SIG-M5 (cell line): ENCODE results near the gene RYR2.
"Not testable (repeated sequence)": the region's sequence is repeated elsewhere in the genome, so short reads cannot be mapped to it uniquely, and the experiment has no call there.

ENCODE experiments used
- DNase-seq: peaks from one replicate; lab custom pipeline; 2025; lab: John Stamatoyannopoulos, UW

RYR2 gene

GRCh38 chr1:237258871-237259270 lies 216.9 kb downstream of the RYR2 start:
- DNase-seq, result no peak

- DNase-seq, result no peak
Observed at GRCh38 chr1:237261198-237261597, 219.2 kb downstream of the RYR2 start.

GRCh38 chr1:237267743-237268142 lies 225.8 kb downstream of the RYR2 start:
- DNase-seq, result no peak

GRCh38 chr1:237269938-237270337 lies 228.0 kb downstream of the RYR2 start:
- no peak for DNase-seq

- no peak for DNase-seq
Observed at GRCh38 chr1:237270353-237270752, 228.4 kb downstream of the RYR2 start.

GRCh38 chr1:237277994-237278393 lies 236.0 kb downstream of the RYR2 start:
- not testable (repeated sequence) for DNase-seq

GRCh38 chr1:237279629-237280028 lies 237.6 kb downstream of the RYR2 start:
- DNase-seq, result no peak

- no peak for DNase-seq
Observed at GRCh38 chr1:237281481-237281880, 239.5 kb downstream of the RYR2 start.

- no peak for DNase-seq
Observed at GRCh38 chr1:237282208-237282783, 240.3 kb downstream of the RYR2 start.

GRCh38 chr1:237287876-237288521 lies 246.0 kb downstream of the RYR2 start:
- no peak for DNase-seq

GRCh38 chr1:237293804-237294203 lies 251.8 kb downstream of the RYR2 start:
- no peak for DNase-seq

GRCh38 chr1:237296861-237297260 lies 254.9 kb downstream of the RYR2 start:
- no peak for DNase-seq

- no peak for DNase-seq
Observed at GRCh38 chr1:237300642-237301041, 258.7 kb downstream of the RYR2 start.

GRCh38 chr1:237303929-237304328 lies 261.9 kb downstream of the RYR2 start:
- DNase-seq, result no peak

GRCh38 chr1:237306726-237307125 lies 264.7 kb downstream of the RYR2 start:
- DNase-seq, result no peak

- DNase-seq, result no peak
Observed at GRCh38 chr1:237309595-237310118, 267.7 kb downstream of the RYR2 start.

- no peak for DNase-seq
Observed at GRCh38 chr1:237316352-237316751, 274.4 kb downstream of the RYR2 start.

- no peak for DNase-seq
Observed at GRCh38 chr1:237318748-237319147, 276.8 kb downstream of the RYR2 start.

- no peak for DNase-seq
Observed at GRCh38 chr1:237320890-237321289, 278.9 kb downstream of the RYR2 start.

GRCh38 chr1:237324226-237324625 lies 282.2 kb downstream of the RYR2 start:
- no peak for DNase-seq

GRCh38 chr1:237327061-237327460 lies 285.1 kb downstream of the RYR2 start:
- DNase-seq, result no peak

GRCh38 chr1:237340892-237341291 lies 298.9 kb downstream of the RYR2 start:
- DNase-seq, result no peak

GRCh38 chr1:237341391-237341790 lies 299.4 kb downstream of the RYR2 start:
- no peak for DNase-seq

- no peak for DNase-seq
Observed at GRCh38 chr1:237342730-237343129, 300.7 kb downstream of the RYR2 start.
